GM19023 (cell line): ENCODE measurements around the gene ZCCHC14.

ENCODE experiments used
- ATAC-seq: cut with Tn5 transposase; IDR thresholded peaks from one replicate; pipeline ENCODE4 v1.9.1; 2021; ENCODE audit warnings: mild to moderate bottlenecking, moderate library complexity; ENCODE audit not compliant: unreplicated experiment

Gene ZCCHC14

GRCh38 chr16:87458424-87458915, 34.4 kb downstream of the ZCCHC14 start:
- no peak for ATAC-seq

GRCh38 chr16:87457709-87458423, 35.0 kb downstream of the ZCCHC14 start:
- no peak for ATAC-seq

GRCh38 chr16:87457061-87457611, 35.7 kb downstream of the ZCCHC14 start:
- ATAC-seq, result no peak

GRCh38 chr16:87454391-87454790, 38.4 kb downstream of the ZCCHC14 start:
- no peak for ATAC-seq

- ATAC-seq, result no peak
Observed at GRCh38 chr16:87453326-87453725, 39.5 kb downstream of the ZCCHC14 start.

- no peak for ATAC-seq
Observed at GRCh38 chr16:87451563-87452210, 41.1 kb downstream of the ZCCHC14 start.

GRCh38 chr16:87448866-87449265, 44.0 kb downstream of the ZCCHC14 start:
- ATAC-seq, result no peak

- ATAC-seq, result no peak
Observed at GRCh38 chr16:87447323-87447722, 45.5 kb downstream of the ZCCHC14 start.

GRCh38 chr16:87446479-87446878, 46.3 kb downstream of the ZCCHC14 start:
- ATAC-seq, result no peak

- no peak for ATAC-seq
Observed at GRCh38 chr16:87445486-87445885, 47.3 kb downstream of the ZCCHC14 start.

- ATAC-seq, result no peak
Observed at GRCh38 chr16:87443964-87444363, 48.9 kb downstream of the ZCCHC14 start.

- no peak for ATAC-seq
Observed at GRCh38 chr16:87443016-87443415, 49.8 kb downstream of the ZCCHC14 start.

- ATAC-seq, result no peak
Observed at GRCh38 chr16:87442581-87442966, 50.2 kb downstream of the ZCCHC14 start.

GRCh38 chr16:87441886-87442580, 50.8 kb downstream of the ZCCHC14 start:
- ATAC-seq, result no peak

- no peak for ATAC-seq
Observed at GRCh38 chr16:87439926-87440325, 52.9 kb downstream of the ZCCHC14 start.

- ATAC-seq, result no peak
Observed at GRCh38 chr16:87438611-87438985, 54.2 kb downstream of the ZCCHC14 start.

GRCh38 chr16:87437911-87438610, 54.8 kb downstream of the ZCCHC14 start:
- ATAC-seq, result no peak

GRCh38 chr16:87437327-87437726, 55.5 kb downstream of the ZCCHC14 start:
- ATAC-seq, result no peak

GRCh38 chr16:87436225-87437172, 56.3 kb downstream of the ZCCHC14 start:
- no peak for ATAC-seq
